ENCODE results near the gene FAM20B.

- TF ChIP-seq CTCF (conservative IDR thresholded peaks at IDR 0.05 in 1 of 2, IDR thresholded peaks at IDR 0.05 in 1 of 2; ENCODE audit: extremely low read depth in 1 of 2, insufficient read depth in 1 of 2, low read depth in 1 of 2, low read length in 2 of 2) (no peak), EZH2 (IDR thresholded peaks at IDR 0.05; ENCODE audit: borderline replicate concordance, low read length) (no peak)
Measured at GRCh38 chr1:179023946-179024650, 1.6 kb upstream of the FAM20B start.
